SK-N-MC (cell line): ENCODE results near the gene POLD4.

Source experiments
- DNase-seq: peaks from one replicate; pipeline ENCODE4 v3.0.0-alpha.2; 2011; ENCODE audit warnings: low read depth, low spot score
- H3K27ac ChIP-seq: fragments of 200-600 bp; sonication (generic); 2 replicates; pipeline ENCODE4 v1.5.1; 2016; ENCODE audit warnings: mixed run types
- H3K36me3 ChIP-seq: fragments of 200-600 bp; sonication (generic); 2 replicates; pipeline ENCODE4 v1.6.1; 2017; ENCODE audit warnings: antibody characterized with exemption, low read length, mixed read lengths; ENCODE audit not compliant: insufficient read depth
- H3K4me3 ChIP-seq: fragments of 200-600 bp; sonication (generic); 2 replicates; pipeline ENCODE4 v1.5.1; 2016
- H3K9ac ChIP-seq: fragments of 200-600 bp; sonication (generic); 2 replicates; pipeline ENCODE4 v1.8.0; 2017; ENCODE audit warnings: mixed run types, mixed read lengths; ENCODE audit not compliant: insufficient read length
- H3K9me3 ChIP-seq: fragments of 200-600 bp; sonication (generic); 2 replicates; pipeline ENCODE4 v1.6.1; 2017; ENCODE audit warnings: low read depth, mild to moderate bottlenecking, antibody characterized with exemption, low read length, moderate library complexity, mixed read lengths
- EZH2 ChIP-seq: fragments of 200-600 bp; sonication (generic); IDR thresholded peaks from one replicate; pipeline ENCODE4 v1.6.1; 2017; ENCODE audit warnings: antibody characterized with exemption
- FOXP2 ChIP-seq: optimal IDR thresholded peaks from 2 replicates; pipeline ENCODE3; 2011; ENCODE audit warnings: mild to moderate bottlenecking, moderate library complexity; ENCODE audit not compliant: insufficient read depth; ENCODE audit errors: extremely low read length, control extremely low read depth
- POLR2AphosphoS5 ChIP-seq: IDR thresholded peaks from 2 replicates; pipeline ENCODE4 v1.6.1; 2012; ENCODE audit warnings: mild to moderate bottlenecking, low read depth, low read length, borderline replicate concordance

The POLD4 gene

GRCh38 chr11:67304511-67305113, 48.7 kb downstream of the POLD4 start:
- Histone ChIP-seq H3K9me3 (no peaks in the 10 kb centered on the region), H3K27ac (no peak overlapping the region), H3K9ac (no peak overlapping the region), H3K4me3 (no peak overlapping the region), H3K36me3 (peaks cover 18% of the 10 kb centered on the region; the same call in 1 of the 2 replicates)
- DNase-seq = no peak
- TF ChIP-seq EZH2 (no peak), POLR2AphosphoS5 (no peak), FOXP2 (no peak)

DNA sequence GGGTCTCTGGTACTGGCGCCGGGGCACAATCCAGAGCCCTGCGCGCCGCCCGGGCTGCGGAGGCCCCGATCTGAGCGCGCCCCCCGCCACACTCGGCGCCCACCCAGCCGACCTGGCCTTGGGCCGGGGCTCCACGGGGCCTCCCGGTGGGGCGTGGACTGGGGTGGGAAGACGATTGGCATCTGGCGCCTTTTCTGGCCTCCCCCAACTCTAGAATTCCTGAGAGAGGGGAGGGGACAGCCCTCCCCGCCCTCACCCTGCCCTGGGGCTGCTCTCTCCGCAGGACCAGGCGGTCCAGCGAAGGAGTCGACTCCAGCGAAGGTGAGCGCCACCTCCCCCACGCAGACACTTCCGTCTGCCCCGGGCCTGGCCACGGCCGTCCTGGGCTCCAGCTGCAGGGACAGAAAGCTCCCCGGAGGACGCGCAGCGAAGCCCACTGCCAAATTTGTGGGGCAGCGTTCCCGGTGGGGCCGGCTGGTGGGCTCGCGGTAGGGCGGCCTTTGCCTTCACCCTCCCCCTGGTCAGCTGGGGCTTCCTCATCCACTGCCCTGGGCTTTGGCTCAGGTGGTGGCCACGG, 49.4 kb downstream of the POLD4 start:
- DNase-seq = no peak
- H3K36me3 ChIP-seq = peaks cover 25% of the 10 kb centered on the region; the same call in 1 of the 2 replicates
- no peak overlapping the region for H3K4me3 ChIP-seq
- no peaks in the 10 kb centered on the region for H3K9me3 ChIP-seq
- H3K9ac ChIP-seq = no peak overlapping the region
- H3K27ac ChIP-seq = no peak overlapping the region
- TF ChIP-seq EZH2 (no peak), FOXP2 (no peak), POLR2AphosphoS5 (no peak)

DNA sequence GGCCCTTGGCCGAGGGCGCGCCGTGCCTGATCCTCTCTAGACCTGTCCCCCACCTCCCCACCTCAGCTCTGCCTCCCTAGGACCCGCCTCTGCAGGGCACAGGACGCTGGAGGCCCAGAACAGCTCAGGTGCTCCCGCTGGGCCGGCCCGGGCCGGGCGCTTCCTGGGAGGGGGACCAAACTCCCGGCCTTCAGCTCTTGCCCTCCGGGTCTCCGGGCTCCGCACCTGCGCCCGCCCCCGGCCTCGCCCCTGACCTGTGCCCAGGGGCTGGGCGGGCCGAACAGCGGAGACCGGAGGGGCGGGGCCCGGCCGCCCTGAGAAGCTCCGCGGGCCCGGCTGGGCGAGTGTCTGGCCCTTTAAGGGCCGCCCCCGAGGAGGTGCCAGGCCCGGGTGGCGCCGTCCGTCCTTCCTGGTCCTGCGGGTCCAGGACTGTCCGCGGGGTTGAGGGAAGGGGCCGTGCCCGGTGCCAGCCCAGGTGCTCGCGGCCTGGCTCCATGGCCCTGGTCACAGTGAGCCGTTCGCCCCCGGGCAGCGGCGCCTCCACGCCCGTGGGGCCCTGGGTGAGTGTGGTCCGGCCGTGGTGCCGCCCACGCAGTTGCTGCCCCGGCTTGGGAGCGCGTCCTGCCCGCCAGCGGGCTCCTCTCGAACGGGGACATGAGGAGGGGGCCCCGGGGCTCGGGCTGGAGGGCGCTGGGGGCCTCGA, 50.1 kb downstream of the POLD4 start, which contains the start of gene SSH3:
Gene SSH3 (plus strand): TSS at position 399 of the 703 bp plus-strand sequence. CDS start 96 bp downstream, at position 495.
- TF ChIP-seq EZH2 (no peak), POLR2AphosphoS5 (no peak), FOXP2 (no peak)
- Histone ChIP-seq H3K4me3 (no peak within 1 kb of the TSS), H3K27ac (no peak within 1 kb of the TSS), H3K36me3 (peaks cover 31% of the 10 kb centered on the region; the same call in 1 of the 2 replicates), H3K9me3 (no peaks in the 10 kb centered on the region), H3K9ac (no peak within 1 kb of the TSS)
- no peak for DNase-seq

- Histone ChIP-seq H3K27ac (no peak overlapping the region), H3K4me3 (no peak overlapping the region), H3K9me3 (no peaks in the 10 kb centered on the region), H3K9ac (no peak overlapping the region), H3K36me3 (peaks cover 32% of the 10 kb centered on the region; the same call in 1 of the 2 replicates)
- no peak for DNase-seq
- TF ChIP-seq EZH2 = no peak
- TF ChIP-seq POLR2AphosphoS5 = no peak
- TF ChIP-seq FOXP2 = no peak
These were observed 50.7 kb downstream of the POLD4 start for GRCh38 chr11:67302571-67303131.

DNA sequence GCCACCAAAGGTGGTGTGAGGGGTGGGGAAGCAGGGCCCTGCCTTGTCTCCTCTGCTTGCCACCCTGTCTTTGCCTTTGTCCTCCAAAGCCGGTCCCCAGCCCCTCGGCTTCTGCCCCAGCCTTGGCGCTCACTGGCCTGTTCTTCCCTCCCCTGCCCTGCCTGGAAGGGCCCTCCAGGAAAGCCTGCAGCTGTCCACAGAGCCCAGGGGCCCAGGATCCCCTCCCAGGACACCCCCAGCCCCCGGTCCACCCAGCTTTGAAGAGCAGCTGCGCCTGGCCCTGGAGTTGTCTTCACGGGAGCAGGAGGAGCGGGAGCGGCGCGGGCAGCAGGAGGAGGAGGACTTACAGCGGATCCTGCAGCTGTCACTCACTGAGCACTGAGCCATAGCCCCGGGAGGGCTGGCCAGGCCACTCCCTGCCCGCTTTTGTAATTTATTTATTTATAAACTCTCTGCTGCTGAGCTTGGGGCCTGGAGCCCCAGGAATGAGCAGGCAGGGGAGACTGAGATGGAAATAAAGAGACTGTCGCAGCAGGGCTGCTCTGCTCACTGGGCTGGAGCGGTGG, 51.3 kb downstream of the POLD4 start:
- no peak for DNase-seq

DNA sequence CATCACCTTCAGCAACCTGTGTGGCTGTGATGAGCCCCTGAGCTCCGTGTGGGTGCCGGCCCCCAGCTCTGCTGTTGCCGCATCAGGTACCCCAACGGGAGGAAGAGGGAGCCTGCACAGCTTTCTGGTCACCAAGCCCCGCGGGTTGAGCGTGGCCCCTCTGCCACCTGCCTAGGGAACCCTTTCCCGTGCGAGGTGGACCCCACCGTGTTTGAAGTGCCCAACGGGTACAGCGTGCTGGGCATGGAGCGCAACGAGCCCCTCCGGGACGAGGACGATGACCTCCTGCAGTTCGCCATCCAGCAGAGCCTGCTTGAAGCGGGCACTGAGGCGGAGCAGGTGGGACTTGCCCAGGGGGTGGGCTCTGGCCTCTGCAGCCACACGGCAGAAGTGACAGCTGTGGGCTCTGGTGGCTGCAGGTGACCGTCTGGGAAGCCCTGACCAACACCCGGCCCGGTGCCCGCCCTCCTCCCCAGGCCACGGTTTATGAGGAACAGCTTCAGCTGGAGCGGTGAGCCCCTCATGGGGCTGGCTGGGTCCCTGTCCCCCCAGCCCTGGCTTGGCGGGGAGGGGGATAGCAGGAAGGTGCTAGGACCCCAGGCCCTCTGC, 51.9 kb downstream of the POLD4 start:
- H3K36me3 ChIP-seq = peaks cover 40% of the 10 kb centered on the region
- H3K9me3 ChIP-seq = no peaks in the 10 kb centered on the region
- no peak overlapping the region for H3K27ac ChIP-seq
- no peak for DNase-seq
- no peak overlapping the region for H3K9ac ChIP-seq
- H3K4me3 ChIP-seq = no peak overlapping the region
- no peak for TF ChIP-seq FOXP2
- TF ChIP-seq POLR2AphosphoS5 = no peak
- no peak for TF ChIP-seq EZH2

More for the DNA sequence above, 51.3 kb downstream of the POLD4 start:
- Histone ChIP-seq H3K9ac (no peak overlapping the region), H3K9me3 (no peaks in the 10 kb centered on the region), H3K4me3 (no peak overlapping the region), H3K27ac (no peak overlapping the region), H3K36me3 (peaks cover 34% of the 10 kb centered on the region; the same call in 1 of the 2 replicates)
- TF ChIP-seq EZH2 (no peak), FOXP2 (no peak), POLR2AphosphoS5 (no peak)
